ENCODE results near the gene GRM4.
A peak's percentile ranks its signal among the peaks of the same experiment; 100 is the strongest.

The GRM4 gene

DNA sequence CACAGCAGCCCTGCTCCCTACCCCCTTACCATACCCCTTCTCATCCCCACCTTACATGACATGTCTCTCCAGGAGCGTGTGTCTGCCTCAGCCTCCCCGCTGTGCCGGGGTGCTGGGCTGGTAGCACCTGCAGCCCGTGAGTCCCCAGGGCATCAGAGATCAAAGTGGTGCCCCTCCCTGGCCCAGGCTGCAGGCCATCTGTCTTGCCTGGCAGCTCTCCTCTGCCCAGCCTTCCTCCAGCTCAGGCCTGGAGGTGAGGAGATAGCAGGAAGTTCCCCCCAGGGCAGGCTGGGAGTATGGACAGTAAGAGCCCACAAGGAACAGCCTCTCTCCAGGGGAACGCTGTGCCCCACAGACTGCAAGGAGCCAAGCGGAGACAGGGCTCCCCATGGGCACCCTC lies 35.3 kb downstream of the GRM4 start:
- DNase-seq = no peak

DNA sequence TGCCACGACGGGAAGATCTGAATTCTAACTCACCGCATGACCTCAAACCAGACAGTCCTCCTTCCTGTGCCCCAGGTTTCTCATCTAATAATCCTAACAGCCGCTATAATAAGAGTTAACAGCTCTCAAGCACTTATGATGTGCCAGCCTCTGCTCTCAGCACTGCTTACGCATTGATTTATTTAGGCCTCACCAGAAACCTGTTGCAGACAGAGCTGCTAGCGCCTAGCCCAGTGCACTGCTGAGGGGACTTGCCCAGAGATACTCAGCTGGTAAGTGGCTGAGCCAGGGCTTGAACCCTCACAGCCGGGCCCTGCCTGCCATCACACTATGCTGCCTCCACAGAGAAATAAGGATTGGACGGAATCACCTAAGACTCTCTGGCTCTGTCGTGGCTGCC lies 37.7 kb downstream of the GRM4 start:
- no peak for DNase-seq

DNA sequence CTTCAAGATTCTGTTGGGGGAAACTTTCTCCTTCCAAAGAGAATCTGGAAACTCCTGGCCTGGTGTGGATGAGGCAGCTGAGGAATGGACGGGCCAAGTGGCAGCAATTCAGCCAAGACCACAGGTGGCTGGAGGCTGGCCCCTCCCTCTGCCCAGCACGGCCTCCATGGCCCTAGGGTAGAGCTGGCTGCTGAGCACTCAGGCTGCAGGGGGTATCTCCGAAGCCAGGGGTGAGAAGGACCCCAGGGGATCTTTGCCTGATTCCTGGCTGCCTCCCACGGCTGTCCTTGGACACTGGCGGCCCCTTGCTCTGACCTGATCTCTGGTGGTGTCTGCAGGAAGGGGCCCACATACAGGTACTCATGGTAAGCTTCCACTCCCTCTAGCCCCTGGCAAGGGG lies 39.0 kb downstream of the GRM4 start:
- no peak for DNase-seq

DNA sequence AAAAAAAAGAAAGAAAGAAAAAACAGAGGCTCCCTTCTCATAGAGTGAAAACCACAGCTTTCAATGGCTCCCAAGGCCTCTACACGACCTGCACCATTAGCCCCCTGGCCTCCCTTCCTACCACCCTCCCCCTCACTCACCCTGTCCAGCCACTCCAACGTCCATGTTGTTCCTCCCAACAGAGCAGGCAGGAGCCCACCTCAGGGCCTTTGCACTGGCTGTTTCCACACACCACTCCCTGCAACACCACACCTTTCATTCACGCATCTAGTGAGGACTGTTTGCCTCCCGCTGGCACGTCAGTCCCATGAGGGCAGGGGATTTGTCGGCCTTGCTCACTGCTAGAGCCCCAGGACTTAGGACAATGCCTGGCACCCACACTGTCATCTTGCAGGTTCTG lies 39.5 kb downstream of the GRM4 start:
- no peak for DNase-seq

DNA sequence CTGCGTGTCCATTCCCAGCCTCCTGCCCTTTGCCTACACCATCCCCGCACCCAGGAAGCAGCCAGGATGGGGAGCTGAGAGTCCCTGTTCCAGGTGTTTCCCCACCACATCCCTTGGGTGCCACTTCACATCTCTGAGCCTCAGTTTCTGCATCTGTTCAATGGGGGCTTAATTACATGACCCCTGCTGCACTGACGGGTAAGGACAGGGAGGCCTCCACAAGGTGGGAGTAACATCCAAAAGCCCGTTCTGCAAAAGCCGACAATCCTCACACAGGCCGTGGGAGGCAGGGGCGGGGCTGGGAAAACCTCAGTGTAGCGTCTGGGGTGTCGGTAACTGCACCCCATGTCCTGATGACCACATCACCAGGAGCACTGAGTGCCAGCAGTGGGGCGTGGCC lies 41.3 kb downstream of the GRM4 start:
- no peak for DNase-seq

DNA sequence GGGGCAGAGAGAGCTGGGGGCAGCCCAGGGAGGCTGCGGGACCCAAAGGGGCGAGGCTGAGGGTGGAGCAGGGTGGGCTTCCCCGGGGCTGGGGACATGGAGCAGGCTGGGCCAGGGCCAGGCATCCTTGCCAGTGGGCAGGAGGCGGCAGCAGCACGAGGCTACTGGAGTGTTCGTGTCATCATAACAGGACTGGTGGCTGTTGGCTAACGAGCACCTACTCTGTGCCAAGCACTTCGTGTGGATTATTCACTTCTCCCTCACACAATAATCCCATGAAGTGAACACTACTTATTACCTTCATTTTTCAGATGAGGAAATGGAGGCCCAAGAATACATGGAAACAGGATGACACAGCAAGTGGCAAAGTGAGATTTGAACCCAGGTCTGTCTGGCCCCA lies 41.7 kb downstream of the GRM4 start:
- DNase-seq = no peak

DNA sequence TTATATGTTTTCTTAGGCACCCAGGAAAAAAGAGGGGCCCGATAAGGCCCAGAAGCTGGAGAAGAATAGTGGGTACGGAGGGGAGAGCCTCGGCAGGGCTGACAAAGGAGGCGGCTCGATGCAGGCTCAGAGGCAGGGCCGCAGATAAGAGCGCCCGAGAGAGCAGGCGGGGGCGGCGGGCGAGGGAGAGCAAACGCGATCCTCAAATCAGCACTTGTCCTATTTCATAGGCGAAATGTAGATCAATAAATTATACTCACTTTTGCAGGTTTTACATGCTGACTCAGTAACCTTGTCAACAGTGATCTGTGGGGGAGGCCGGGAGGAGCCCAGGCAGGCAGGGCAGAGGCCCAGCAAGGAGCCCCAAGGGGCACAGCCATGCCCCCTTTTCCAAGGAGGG lies 42.6 kb downstream of the GRM4 start:
- no peak for DNase-seq

DNA sequence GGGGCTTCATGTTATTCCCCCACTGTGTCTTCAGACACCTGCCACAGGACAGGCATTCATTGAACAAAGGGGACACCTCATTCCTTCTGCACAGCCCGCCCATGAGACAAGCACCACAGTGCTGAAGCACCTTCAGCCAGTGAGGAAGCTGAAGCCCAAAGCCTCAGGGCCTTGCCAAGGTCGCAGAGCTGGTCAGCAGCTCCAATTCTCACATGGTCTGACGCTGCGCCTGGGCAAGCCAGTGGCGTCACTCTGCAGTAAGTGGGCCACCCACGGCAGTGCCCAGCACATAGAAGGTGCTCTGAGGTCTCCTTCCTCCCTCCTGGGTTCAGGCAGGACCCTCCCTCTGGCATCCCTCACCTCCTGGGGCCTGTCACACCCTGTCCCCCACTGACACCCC lies 43.2 kb downstream of the GRM4 start:
- no peak for DNase-seq

DNA sequence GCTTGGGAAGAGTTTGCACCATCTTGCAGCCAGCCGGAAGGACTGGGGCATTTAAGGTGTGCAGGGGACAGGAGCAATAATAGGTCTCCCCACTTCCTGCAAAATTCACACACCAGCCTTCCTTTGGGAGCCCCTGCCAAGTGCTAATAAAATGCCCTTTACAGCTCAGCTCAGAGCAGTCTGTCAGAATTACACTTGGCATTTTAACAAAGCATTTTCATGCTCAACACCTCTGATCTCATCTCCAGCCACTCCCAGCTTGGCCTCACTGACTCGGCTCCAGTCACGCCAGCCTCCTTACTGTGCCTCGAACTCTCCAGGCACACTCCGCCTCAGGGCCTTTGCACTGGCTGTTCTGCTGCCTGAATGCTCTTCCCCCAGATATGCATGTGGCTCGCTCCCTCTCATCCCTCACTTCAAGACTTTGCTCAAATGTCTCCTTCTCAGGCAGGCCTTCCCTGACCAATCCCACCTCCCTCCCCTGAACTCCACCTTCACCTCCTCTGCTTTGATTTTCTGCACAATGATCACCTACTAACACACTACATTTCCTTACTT lies 43.7 kb downstream of the GRM4 start:
- no peak for DNase-seq

DNA sequence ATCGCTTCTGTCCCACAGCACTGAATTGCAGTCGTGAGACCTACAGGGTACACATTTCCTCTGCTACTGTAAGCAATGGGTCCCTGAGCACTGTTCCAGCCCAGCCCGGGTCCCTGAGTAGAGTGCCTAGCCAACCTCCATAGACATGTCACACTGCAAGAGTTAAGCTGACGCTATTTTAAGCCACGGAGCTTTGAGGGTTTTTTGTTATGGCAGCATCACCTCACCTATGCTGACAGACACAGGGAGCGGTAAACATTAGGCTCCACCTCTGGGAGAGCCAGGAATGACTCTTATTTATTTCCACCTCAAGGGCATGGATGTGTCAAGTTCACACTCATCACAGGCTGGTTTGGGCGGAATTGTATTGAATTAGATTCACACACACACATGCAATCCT lies 45.1 kb downstream of the GRM4 start:
- no peak for DNase-seq

DNA sequence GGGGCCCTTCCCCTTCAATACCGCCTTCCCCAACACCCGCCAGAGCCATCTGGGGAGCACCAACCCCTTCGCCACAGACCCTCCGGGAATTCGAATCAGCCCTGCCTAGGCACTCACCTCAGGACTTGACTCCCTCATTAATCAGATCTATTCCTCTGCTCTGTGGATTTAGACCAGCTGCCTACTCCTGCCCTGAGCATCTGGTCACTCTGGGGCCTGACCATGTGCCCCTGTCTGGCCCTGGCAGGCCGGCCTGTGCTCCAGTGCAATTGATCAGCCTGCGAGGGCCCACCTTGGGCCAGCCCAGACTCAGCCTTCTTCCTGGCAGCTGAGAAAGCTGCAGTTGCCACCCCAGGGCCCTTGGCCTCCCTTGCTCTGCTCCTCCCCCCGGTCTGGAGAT lies 46.0 kb downstream of the GRM4 start:
- no peak for DNase-seq

DNA sequence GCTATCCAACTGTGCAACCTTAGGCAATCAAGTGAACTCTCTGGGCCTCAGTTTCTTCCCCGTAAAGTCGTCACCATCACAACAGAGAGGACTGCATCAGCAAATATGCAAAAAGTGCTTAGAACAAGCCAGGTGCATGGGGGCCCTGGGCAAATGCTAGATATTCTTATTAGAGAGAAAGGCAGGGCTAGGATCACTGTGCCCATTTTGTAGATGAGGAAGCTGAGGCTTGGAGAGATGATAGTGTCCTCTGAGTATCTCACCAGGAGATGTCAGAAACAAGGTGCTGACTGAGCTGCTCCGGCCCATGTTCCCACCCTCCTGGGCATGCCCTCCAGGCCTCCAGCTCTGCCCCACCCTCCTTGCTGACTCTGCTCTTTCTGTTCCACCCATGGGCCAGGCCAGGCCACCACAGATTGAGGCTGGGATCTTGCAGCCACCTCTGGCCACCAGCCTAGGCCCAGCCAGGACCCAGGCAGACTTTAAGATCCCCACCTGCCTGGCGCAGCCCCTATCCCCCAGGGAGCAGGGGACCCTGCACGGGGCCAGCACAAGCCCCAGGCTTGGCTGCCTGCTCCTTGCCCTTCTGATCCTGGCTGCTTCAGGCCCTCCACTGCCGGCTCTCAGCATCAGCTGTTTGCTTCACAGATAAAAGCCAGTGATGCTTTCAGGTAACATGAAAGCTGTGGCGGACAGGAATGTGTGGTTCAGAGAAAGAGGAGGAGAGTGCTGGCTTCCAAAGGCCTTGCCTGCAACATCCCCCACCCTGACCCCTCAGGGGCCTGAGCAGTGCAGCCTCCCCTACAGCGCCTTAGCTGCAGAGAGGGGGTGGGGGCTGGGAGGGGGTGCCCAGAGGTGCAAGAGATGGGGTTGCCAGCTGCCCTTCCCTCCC lies 47.6 kb downstream of the GRM4 start:
- DNase-seq = no peak

DNA sequence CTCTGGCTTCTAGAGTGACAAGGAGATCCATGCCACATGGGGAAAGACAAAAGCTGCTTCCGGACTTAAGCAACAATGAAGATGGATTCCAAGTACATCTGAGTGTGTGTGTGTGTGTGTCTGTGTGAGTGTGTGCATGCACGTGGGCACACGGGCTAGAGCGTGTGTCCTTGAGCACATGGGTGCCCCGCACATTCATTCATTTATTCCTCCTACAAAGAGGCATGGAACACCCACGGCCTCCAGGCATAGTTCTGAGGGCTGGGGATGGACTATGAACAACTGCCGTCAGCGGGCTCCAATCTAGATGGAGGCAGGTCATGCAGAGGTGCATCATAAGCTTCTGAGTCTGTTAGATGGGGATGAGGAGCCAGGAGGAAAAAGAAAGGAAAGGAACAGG lies 49.1 kb downstream of the GRM4 start:
- DNase-seq = peak in 1 of 58 donors; percentile 5

DNA sequence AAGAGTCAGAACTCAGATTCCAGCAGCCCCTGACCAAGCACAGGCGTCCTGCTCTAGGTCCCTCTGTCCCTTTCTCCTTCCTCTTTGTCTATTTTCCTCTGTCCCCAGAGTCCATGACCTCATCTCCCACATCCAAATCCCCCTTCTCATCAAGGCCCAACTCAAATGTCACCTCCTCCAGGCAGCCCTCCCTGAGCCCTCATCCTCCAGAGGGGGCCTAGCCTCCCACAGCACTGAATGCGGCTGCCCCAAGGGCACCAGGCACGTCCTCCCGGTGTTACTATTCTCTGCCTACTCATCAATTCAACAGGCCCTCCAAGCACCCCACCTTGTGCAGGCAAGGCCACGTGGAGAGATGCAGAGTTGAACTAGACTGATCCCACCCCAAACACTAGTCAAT lies 49.7 kb downstream of the GRM4 start:
- DNase-seq = no peak

DNA sequence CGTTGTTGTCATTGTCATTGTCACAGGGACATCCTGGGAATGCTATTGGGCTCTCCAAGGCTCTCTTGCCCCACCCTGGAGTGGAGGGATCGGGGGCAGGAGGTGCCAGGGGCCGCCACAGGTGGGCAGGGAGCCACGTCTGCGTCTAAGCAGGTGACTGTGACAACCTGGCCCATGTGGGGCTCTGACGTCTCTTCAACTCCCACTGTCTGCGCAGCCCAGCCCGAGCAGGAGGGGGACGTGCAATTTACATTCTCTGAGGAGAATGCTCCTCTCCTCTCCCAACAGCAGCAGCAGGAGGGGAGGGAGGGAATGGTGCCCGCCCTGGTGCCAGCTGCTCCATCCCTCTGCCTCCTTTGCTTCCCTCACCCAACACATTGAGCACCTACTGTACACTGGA lies 50.1 kb downstream of the GRM4 start:
- peak in 1 of 58 donors; percentile 58 for DNase-seq

DNA sequence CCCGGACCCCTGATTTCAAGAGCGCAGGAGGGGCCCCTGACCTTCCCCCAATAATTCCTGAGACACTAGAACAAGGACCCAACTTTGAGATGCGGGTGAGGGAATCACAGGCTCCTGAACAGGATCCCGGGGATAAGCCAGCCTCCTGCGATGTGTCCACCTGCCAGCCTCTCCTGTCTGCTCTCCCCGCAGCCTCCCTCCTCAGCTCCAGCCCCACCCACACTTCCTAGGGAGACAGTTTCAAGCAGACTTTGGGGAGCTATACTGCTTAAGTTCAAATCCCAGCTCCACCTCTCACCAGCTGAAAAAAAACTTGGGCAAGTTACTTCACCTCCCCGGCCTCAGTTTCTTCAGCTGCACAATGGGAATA lies 50.8 kb downstream of the GRM4 start:
- DNase-seq = no peak

DNA sequence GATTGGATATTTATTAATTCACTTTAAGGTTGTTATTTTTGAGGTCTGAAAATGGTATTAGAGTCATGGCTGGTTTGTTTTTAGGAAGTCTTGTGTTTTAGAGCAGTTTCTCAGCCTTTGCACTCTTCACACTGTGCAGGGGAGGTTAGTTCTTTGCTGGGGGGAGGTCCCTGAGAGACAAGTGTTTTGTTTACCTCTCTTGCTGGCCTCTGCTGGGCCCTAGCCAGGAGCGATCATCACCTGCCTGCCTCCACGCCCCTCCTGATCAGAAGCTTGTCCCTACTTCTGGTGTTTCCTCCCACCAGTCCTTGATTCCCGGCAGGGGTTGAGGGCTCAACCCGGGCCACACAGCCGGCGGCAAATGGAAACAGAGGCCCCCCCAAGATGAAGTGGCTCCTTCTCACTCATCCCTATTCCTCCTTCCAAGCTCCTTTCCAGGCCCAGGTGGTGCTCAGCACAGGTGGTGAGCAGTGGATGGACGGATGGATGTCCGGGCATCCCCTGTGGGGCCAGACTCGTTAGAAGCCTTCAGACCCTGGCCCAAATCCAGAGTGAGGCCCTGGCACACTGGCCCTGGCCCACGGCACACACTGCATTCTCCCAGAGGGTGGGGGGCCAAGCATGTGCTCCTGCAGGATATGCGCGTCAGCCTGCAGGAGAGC lies 51.3 kb downstream of the GRM4 start:
- no peak for DNase-seq

DNA sequence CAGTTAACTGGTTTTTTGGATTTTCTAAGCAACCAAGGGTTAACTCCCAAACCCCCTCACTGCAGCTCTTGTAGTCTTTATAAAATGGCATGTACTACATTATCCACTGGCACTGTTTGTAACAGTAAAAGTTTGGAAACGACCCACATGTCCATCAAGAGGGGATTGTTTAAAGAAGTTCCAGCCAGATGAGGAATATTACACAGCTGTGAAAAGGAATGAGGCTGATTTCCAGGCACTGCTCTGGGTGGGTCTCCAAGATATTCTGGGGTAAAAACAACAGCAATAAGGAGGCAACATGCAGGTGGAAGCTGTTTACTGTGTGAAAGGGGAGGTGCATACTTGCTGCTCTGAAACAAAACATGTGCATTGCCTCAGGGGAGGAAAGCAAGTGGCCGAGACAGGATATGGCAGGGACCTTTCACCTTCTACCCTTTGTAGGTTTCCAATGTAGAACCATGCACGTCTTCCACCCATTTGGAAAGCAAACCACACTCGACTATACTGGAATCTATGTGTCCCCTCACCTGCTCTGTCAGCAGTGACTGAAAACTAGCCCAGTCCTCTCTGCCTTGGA lies 51.9 kb downstream of the GRM4 start:
- no peak for DNase-seq

DNA sequence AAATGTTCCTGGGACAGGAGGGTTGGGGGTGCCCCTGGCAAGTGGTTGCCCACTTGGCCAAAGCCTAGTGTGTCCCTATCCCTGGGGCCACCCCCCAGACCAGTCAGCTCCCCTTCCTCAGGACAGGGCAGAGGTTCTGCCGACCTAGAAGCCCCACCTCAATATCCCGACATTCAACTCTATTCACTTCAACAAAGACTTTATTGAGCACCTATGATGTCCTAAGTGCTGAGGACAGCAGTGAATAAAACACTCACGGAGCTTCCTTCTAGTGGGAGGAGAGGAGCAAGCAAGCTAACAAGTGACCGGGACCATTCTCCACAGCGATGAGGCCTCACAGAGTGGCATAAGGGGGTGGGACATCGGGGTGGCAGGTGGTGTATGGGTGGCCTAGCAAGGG lies 52.7 kb downstream of the GRM4 start:
- no peak for DNase-seq

DNA sequence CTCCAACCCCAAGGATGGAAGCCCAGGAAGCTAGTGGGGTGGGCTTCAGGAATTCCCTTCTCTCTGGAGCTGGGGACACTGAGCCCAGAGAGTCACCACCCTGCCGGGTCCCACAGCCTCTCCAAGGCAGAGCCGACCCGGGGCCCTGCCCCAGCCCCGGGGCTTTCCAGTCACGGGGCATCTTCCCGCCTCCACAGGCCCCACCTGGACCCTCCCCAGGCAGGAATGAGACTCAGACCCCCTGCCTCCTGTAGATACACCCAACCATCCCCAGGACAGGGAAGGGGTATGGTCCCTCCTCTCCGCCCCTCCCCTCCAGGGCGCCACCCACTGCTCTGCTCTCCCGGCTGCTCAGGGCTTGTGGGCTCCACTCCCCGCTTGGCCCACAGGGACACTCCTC lies 53.3 kb downstream of the GRM4 start:
- DNase-seq = no peak

DNA sequence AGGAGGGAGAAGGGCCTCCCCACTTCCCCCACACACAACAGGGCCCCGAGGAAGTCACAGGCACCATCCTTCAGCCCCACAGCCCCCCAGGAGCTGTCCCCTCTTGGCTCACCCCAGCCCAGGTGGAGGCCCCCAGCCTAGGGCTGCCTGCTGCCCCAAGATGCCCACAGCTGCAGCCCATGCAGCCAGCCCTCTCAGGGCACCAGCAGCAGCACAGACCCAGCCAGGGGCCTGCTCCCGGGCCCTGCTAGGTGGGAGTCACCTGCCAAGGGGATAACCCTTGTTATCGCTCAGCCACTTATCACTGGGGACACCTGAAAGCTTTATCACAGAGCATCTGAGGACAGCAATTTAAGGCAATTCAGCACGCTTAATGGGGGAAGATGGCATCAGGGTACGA lies 55.0 kb downstream of the GRM4 start:
- no peak for DNase-seq

DNA sequence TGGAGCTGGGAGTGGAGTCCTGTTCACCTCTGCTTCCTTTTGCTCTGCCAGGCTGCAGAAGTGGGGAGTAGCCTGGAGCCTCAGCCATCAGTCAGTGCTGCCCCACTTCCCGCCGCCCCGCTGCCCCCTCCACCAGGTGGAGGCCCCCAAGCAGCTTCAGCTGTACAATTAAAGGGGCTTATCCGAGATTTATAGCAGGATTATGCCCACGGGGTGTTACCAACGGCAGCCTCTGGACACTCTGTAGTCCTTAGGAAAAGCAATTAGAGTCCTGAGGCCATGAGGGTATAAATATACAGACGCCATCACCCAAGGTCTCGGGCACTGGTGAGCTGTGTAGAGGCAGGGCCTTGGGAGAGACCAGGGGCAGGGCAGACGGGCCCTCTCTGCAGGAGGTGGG lies 55.4 kb downstream of the GRM4 start:
- no peak for DNase-seq

DNA sequence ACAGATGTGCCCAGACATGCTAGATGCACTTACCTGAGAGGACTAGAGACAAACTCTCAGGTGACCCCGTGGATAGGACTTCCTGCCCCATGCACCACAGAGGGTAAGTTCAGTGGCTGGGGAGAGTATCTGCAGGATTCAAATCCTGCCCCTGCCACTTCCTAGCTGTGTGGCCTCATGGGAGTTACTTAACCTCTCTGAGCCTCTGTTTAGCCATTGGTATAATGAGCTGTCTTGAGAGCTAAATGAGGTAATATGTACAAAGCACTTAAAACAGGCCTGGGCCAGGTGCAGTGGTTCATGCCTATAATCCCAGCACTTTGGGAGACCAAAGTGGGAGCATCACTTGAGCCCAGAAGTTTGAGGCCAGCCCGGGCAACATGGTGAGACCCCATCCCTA lies 59.3 kb downstream of the GRM4 start:
- no peak for DNase-seq

All from anterior cingulate cortex (tissue), 58 donors.